ENCODE measurements around the gene KIF16B. TPM values are rescaled to one million over a fixed set of nuclear protein-coding genes. Genes with fewer than 3 reads are reported as not detected.

Gene KIF16B
- total and polyA plus RNA-seq, 8 donors: 5.0 to 59.8 (median 24.2) TPM

- no peak overlapping the region for H3K27ac ChIP-seq
- no peak overlapping the region for H3K4me3 ChIP-seq
- H3K36me3 ChIP-seq: peaks cover 0 to 16% (median 10%) of the 10 kb centered on the region in 4 donors
- TF ChIP-seq EP300 (IDR thresholded peaks at IDR 0.05): no peak
- TF ChIP-seq POLR2A (IDR thresholded peaks at IDR 0.05): no peak
- TF ChIP-seq CTCF (IDR thresholded peaks at IDR 0.05): no peak
- no peak for TF ChIP-seq POLR2AphosphoS5 (IDR thresholded peaks at IDR 0.05)
- H3K27me3 ChIP-seq: no peaks in the 10 kb centered on the region
- DNase-seq: peak in 1 of 2 donors; percentile 40
- no peaks in the 10 kb centered on the region for H3K9me3 ChIP-seq
- peaks cover 0 to 34% (median 3%) of the 10 kb centered on the region in 4 donors for H3K4me1 ChIP-seq
- WGBS, 5 donors: 46 to 73% (median 70%) methylated on average over 6 of the region's 6 CpGs
- intact Hi-C loops (cut with DNase I; ENCODE audit: low total_unique reads): no loop called here
Measured at GRCh38 chr20:16475225-16475624, 98.0 kb downstream of the KIF16B start.

- 91 to 95% (median 95%) methylated on average over 2 of the region's 2 CpGs for WGBS, 5 donors
- Histone ChIP-seq H3K27me3 (no peaks in the 10 kb centered on the region), H3K9me3 (no peaks in the 10 kb centered on the region), H3K27ac (no peak overlapping the region), H3K4me1 (peaks cover 0 to 34% (median 3%) of the 10 kb centered on the region in 4 donors), H3K4me3 (no peak overlapping the region), H3K36me3 (peaks cover 0 to 12% (median 8%) of the 10 kb centered on the region in 4 donors)
- no peak for DNase-seq
- intact Hi-C loops (cut with DNase I; ENCODE audit: low total_unique reads): no loop called here
- TF ChIP-seq POLR2A (IDR thresholded peaks at IDR 0.05) (no peak), EP300 (IDR thresholded peaks at IDR 0.05) (no peak), POLR2AphosphoS5 (IDR thresholded peaks at IDR 0.05) (no peak), CTCF (IDR thresholded peaks at IDR 0.05) (no peak)
Measured at GRCh38 chr20:16474363-16474762, 98.9 kb downstream of the KIF16B start.

- Histone ChIP-seq H3K9me3 (no peaks in the 10 kb centered on the region), H3K27ac (no peak overlapping the region), H3K27me3 (no peaks in the 10 kb centered on the region), H3K4me1 (peaks cover 0 to 28% (median 3%) of the 10 kb centered on the region in 4 donors), H3K4me3 (no peak overlapping the region), H3K36me3 (peaks cover 0 to 4% (median 0%) of the 10 kb centered on the region in 4 donors)
- intact Hi-C loops (cut with DNase I; ENCODE audit: low total_unique reads): no loop called here
- no peak for TF ChIP-seq CTCF (IDR thresholded peaks at IDR 0.05)
- TF ChIP-seq POLR2A (IDR thresholded peaks at IDR 0.05): no peak
- peak in 1 of 2 donors; percentile 46 for DNase-seq
- 48 to 59% (median 54%) methylated on average over 12 of the region's 12 CpGs for WGBS, 5 donors
Measured at GRCh38 chr20:16472045-16472872, 101.0 kb downstream of the KIF16B start.

- H3K36me3 ChIP-seq: no peaks in the 10 kb centered on the region
- H3K4me3 ChIP-seq: no peak overlapping the region
- no peak for DNase-seq
- WGBS, 5 donors: 93 to 96% (median 94%) methylated on average over 5 of the region's 5 CpGs
- H3K9me3 ChIP-seq: no peaks in the 10 kb centered on the region
- peaks cover 0 to 12% (median 0%) of the 10 kb centered on the region in 4 donors for H3K4me1 ChIP-seq
- intact Hi-C loops (cut with DNase I; ENCODE audit: low total_unique reads): no loop called here
- H3K27ac ChIP-seq: no peak overlapping the region
- no peaks in the 10 kb centered on the region for H3K27me3 ChIP-seq
- TF ChIP-seq EP300 (IDR thresholded peaks at IDR 0.05) (no peak), POLR2AphosphoS5 (IDR thresholded peaks at IDR 0.05) (no peak), POLR2A (IDR thresholded peaks at IDR 0.05) (no peak), CTCF (IDR thresholded peaks at IDR 0.05) (no peak)
Measured at GRCh38 chr20:16469395-16469905, 103.8 kb downstream of the KIF16B start.

Measured in stomach (tissue), 9 donors.